GM21723 (cell line): ENCODE measurements around the gene ENPEP.
"Not testable (repeated sequence)": the region's sequence is repeated elsewhere in the genome, so short reads cannot be mapped to it uniquely, and the experiment has no call there.

Source experiments
- ATAC-seq: cut with Tn5 transposase; IDR thresholded peaks from one replicate; pipeline ENCODE4 v1.9.1; 2021; ENCODE audit warnings: mild to moderate bottlenecking, moderate library complexity; ENCODE audit not compliant: unreplicated experiment

The ENPEP gene

DNA sequence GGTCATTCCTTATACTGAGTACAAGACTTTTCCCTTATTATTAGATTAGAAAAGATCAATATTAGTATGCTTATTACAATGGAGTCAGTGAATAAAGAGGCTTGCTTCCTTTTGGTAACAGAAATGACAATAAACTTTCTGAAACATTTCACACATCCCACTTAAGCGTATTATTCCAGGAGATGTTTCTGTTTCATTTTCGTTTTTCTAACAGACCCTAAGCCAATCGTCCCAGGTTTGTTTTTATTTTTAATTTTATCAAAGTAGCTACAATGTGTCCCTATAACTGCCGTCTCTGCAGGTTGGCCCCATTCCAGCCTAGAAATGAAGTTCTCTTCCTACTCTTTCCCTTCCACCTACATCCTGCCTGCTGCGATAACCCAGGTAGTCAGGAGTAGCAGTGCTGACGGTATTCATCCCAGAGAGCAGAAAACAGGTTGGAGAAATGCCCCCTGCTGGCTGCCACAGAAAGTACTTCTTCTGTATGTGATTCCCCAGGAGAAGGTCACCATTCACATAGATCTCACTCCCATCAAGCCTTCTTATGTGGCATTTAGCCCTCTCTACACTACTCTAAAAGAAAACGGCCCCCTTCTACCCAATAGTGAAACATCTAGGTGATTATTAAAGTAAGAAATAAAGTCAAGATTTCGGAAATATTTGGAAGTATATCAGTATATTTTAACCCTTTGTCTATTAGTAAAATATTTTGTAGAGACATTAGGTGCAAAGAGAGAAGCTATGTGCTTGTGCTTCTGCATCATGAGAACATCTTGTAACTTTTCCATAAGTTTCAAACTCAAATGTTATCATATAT, 40.4 kb downstream of the ENPEP start:
- ATAC-seq: peak; percentile 90

DNA sequence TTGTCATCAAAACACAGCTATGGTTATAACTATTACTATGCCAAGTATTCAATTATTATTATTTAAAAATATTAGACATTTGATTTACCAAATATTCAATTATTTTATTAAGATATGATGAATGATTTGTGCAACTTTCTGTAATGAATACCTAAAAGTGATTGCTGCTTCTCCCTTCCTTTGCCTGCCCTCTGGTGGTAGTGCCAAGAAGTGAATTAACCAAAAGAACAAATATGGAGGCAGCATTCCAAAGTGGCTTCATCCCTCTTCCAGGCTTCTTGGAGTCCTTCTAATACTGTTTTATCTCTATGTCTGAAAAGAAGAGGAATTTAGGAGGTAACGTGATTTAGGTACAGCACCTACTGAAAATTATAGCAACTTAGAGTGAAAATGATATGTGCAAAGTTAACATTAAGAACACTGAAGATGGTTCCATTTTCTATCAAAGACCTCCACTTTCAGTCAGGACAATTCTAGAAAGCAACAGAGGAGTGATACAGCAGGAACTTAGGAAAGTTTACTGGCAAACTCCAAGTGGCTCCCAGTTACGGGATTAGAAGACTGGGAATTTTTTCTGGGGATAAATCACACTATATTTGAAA, 43.0 kb downstream of the ENPEP start:
- no peak for ATAC-seq

DNA sequence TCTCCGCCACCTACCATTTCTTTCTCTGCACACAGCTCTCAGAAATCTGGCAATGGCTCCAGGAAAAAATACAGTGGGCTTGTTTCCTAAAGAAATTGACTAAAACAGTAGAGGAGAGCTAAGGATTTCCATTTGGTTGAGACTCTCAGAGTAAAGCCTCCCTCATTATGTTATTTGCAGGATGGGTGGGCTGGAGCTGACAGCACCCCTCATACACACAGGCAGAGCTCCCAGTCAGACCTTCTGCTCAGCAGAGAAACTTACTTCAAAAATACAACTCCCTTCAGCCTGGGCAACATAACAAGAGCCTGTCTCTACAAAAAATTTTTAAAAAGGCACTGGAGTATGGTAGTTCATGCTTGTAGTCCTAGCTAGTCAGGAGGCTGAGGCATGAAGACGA, 44.9 kb downstream of the ENPEP start:
- no peak for ATAC-seq

DNA sequence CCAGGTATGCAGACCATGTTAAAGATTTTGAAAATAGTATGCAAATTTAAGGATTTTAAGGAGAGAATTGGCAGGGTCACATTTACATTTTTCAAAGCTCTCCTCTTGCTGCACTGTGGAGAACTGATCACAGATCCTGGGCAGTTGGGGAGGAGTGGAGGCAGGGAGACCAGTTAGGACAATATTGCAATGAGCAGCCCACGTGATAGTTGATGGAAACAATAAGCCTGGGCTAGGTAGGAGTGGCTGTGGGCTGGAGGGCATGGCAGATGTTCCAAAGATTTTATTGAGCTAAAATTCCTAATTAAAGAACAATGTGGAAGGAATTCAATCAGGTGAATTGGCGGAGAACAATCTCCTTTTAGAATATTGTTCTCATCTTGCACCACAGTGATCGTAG, 50.6 kb downstream of the ENPEP start:
- no peak for ATAC-seq

DNA sequence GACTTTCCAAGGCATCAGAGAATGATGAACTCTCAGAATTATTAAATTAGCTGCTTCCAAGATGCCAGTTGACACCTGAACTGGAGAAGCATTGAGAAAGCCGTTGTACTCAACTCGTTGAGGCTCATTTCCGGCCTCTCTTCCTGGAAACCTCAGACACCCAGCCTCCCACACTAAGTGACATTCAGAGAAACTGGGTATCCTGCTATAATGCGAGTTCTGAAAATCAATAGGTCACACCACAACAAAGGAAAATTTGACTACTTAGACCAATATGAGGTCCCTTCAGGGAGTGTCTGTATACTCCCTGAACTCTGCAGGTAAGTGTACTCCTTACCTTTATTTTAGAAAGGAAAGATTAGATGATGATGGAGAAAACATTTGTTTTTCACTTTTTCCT, 51.2 kb downstream of the ENPEP start:
- no peak for ATAC-seq

DNA sequence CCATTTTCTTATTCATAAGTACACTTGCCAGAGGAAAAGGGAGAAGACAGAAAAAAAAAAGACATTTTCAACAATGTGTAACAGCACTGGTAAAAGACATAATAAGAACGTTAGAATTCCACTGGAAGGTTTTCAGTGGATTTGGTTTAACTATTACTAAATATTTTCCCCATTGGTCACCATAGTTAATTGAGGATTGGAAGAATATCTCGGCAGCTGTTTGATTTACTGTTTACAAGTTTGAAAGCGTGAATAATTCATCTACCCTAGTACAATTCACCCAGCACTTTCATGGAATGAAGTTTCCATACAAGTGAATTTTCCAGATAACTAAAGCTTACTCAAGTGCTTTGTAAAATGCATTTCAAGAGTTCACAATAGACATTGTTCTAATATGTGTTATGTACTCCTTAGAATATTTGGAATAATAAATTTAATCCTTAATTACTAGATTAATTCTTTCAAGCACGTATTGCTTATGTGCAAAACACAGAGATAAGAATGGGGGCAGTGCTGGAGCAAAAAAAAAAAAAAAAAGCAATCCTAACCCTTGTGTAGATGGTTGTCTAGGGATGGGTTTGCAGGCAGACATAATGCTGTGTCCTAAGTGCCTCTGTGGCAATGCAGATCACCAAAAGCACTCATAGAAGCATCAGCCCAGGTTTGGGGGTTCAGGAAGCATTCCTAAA, 57.1 kb downstream of the ENPEP start:
- ATAC-seq: no peak

DNA sequence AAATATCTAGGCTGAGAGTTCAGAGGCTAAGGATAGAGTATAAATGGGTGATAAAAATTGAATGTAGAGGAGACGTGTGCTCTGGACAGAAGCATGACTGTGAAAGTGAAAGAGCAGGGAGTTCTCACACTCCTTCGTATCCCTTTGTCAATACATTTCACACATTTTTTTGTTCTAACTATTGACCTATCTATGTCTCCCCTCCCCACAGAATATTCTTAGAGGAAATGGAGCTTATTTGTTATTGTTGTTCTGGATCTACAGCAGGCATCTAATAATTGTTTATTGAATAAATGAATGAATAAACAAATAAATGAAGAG, 57.6 kb downstream of the ENPEP start:
- ATAC-seq: no peak

DNA sequence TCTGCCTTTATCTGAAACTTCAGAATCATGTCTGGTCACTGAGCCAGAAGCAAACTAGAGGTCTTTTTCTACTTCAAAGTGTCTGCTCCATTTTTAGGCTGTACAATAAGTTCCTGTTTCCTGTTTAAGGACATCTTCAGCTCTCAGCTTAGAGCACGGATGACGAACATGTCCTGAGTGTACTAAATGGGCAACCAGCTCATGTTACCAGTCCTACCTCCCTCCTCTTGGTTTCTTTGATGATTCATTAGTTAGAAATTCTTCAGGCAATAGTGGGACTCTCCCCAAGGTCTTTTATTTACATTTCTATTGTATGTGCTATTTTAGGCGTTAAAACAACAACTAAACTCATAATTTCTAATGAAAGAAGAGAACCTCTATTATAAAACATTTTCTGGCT, 58.0 kb downstream of the ENPEP start:
- ATAC-seq: no peak

DNA sequence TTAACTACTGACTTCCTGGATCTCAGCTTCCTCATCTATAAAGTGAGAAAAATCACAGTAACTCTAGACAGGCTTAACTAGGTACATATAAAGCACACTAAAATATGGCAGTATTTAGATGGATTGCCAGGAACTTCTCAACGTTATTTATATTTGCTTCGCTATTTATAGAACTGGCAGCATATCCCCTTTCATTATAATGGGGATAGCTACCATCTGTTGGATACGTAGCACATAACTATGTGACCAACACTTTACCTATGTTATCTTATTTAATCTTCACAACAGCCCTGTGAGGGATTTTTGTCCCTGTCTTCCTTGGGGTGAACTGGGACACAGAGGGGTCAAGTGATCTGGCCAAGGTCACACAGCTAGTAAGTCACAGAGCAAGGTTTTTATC, 64.6 kb downstream of the ENPEP start:
- ATAC-seq: no peak

DNA sequence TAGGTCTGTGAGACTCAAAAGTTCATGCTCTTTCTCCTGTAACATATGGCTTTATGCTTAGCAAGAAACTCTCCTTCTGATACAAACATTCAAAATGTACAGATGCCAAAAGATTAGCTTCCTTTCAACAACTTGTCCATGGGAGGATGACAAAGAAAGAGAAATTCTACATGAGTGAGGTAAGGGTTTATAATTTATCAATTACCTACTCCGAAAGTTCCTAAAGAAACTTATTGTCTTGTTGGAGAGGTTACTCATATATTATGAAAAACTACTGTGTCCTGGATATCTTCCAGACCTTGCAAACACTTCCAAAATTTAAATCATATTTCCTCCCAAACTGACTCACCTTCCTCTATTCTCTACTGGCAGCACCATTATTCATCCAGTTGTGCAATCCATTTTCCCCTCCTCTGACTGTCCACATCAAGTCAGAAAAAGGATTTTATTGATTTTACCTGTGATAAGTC, 65.1 kb downstream of the ENPEP start:
- no peak for ATAC-seq

DNA sequence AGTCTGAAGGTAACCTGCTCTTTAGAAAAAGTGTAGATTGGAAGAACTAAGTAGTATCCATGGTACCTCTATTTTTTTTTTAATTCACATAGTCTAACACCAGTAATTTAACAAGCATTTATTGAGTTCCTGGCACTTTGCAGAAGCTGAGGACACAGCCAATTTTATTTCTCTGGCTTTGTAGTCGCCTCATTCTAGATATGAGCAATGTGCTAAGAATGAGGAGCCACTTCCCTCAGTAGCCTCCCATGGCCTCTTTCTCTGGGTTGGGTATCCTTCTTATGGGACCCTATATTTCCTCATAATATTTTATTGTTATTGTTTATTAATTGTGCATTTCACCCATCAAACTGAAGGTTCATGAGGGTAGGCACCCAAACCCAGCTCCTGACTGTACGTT, 67.6 kb downstream of the ENPEP start:
- no peak for ATAC-seq

DNA sequence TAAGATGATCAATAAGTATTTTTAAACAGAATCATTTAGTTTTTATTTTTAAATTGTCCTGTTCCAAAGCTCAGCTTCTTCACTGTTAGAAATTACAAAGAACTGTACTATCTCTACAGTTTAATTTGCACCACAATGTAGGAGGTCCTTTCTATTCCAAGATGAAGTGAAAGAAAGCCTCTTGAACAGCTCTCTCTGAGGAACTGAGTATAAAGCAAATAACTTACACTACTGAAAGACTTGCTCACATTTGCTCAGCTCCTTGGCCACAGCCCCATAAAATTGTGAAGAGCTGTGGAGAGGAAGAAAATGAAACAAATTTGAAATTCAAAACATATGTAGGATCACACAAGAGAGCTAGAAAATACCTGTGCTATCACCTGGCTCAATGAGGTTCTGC, 68.6 kb downstream of the ENPEP start:
- no peak for ATAC-seq

DNA sequence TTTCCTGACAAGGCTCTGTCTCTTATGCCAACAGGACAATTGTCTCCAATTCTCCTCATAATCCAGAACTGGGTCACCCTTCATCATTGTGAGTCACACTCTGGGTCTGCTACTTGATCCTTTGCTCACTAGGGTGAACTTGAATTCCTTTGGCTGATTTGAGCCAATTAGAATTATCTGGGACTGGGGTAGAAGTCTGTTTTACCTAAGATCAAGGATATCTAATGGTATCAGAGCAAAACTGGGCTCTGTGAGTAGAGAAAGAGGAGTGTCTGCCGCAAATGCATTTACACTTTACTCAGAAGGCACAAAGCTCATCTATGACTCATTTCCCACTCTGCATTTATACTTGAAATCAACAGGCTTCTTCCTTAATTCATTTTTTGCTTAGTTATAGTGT, 74.3 kb downstream of the ENPEP start:
- no peak for ATAC-seq

DNA sequence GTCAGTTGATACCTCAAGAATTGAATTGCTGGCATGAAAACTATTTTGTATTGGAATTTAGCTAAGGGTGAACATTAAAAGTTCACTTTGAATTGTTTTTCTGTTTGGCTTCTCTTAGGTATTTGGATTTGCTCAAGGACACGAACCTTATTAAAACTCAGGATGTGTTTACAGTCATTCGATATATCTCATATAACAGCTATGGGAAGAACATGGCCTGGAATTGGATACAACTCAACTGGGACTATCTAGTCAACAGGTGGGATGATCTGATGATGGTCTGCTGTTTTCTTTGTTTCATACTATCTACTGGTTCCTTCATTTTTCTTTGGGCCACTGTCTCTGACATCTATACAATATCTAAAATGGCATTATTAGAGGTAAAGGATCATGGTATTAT, 77.2 kb downstream of the ENPEP start:
- ATAC-seq: no peak

DNA sequence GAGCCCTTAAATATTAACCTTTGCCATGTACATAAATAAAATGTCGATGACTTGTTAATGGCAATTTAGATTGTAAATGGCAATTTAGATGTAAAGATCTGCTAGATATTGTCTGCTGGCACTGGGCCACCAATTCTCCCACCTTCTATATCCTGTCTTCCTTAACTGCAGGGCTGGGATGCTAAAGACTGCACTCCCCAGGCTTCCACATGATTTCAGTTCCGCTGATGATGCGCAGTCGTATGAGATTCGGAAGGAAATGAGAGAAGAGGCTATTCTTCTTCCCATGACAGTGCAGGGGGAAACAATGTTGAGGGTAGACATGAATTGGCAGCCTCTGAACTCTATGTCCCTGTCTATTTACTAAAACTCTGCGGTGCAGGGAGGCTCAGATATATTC, 91.3 kb downstream of the ENPEP start:
- no peak for ATAC-seq

DNA sequence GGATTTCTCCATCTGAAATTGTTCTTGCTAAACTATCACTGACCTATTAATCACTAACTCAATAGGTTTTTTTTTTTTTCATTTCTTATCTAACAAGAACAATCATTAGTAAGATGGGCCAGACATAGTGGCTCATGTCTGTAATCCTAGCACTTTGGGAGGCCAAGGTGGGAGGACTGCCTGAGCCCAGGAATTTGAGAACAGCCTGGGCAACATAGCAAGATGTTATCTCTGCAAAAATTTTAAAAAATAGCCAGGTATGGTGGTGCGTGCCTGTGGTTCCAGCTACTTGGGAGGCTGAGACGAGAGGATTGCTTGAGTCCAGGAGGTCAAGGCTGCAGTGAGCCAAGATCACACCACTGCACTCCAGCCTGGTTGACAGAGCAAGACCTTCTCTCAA, 100.7 kb downstream of the ENPEP start:
- ATAC-seq: not testable (repeated sequence)

DNA sequence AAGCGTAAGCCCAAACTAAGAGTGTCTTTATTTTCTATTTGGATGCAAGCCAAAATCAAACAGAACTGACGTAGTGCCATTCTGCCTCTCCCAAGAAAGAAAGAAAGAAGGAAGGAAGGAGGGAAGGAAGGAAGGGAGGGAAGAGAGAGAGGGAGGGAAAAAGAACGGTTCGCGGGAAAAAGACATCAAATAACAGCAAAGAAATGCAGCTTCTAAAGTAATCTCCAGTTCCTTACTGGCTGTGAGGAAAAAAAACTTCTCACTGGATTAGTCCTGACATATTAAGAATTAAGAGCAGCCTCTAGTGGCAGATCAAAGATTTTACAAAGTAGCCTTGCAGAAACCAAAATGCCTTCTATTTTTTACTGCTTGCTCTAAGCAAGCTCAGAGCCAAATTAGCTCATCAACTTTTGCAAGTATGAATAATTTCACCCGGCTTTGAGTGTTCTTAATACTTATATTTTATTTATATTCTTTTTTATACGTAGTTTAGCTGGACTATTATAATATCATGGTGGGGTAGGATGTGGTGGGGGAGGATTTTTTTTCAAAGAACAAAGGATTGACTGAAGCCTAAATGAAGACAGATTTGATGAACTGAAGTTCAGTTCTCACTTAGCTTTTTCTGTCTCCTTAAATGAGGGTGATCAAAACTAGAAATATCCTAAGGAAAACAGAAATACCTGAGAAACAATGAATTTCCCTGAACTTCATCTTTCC, 110.3 kb downstream of the ENPEP start:
- ATAC-seq: no peak

DNA sequence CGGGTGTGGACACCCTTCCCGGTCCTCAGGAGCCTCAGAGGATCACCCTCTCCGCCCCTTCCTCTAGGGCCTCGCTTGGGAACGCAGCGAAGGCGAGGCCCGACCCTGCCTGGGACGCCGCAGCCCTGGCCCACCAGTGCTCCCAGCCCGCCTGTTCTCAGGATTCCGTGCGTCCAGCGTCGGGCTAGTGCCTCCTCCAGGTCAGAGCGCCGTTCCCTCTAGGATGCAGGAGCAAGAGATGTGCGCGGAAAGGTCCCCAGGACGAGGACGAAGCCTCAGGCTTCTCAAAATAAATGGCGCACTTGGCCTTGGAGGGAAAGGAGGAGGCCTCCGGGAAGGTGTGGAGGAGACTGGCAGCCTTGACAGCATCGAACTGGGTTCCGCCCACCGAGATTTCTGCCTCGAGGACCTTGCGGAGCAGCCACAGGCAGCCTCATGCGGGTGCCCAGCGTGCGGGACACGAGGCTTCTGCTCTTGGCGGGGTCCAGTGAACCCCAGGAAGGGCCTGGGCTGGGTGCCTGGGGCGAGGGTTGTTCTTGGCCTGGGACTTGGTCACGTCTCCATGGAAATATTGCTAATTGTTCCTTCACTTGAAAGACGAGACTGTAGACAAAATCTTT, 111.8 kb downstream of the ENPEP start:
- ATAC-seq: no peak

DNA sequence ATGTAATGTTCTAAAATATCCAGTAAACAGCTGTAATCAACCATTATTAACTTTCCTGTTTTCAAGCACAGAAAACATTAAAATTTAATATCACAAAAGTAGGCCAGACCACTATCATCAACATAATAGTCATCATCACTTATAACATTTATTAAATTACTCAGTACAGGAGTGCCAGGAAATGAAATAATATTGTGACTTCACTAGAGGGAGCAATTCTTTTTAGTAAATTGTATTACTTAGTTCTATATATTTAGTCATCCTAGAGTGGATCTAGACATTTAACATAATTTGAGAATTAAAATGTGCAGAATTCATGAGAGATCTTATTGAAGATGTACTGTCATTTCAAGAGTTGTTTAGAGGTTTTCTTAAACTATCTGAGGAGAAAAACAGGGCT, 113.3 kb downstream of the ENPEP start:
- no peak for ATAC-seq

DNA sequence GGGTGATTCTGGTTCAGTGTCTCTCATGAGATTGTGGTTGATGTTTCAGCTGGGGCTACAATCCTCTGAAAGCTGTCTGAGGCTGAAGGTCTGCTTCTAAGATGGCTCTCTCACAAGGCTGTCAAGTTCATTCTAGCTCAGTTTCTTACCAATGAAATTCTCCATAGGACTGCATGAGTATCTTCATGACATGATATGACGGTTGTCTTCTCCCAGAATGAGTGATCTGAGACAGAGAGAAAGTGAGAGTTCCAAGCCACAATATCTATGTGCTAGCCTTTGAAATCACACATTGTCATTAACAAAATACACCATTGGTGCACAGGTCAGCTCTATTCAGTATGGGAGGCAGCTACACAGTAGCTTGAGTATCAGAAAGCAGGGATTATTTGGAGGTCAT, 119.6 kb downstream of the ENPEP start:
- no peak for ATAC-seq

DNA sequence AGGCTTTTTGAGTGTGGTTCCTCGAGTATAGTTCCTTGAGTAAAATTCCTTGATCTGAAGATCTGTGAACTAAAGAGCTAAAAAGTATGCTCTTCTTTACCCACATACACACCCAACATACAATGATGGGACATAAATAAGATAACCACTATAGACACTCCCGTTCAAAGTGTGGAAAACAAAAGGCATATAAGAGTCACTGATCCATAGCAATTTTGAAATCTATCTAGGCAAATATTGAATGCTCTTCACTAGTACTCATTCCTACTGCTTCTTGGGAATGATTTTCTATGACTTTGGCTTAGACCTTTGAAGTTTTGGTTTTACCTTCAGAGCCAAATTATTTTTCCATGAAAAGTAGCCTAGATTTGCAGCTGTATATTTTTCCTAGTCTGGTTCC, 120.5 kb downstream of the ENPEP start:
- ATAC-seq: no peak
